NCI-H2081 treated with DMSO at 0.1 percent for 48 hours (cell line): ENCODE measurements around the gene FYCO1.
A peak's percentile ranks its signal among the peaks of the same experiment; 100 is the strongest.

Experiments used
- DNase-seq: peaks from one replicate; lab custom pipeline; 2025; lab: John Stamatoyannopoulos, UW

Gene FYCO1

GRCh38 chr3:45885979-45886705 lies 109.5 kb downstream of the FYCO1 start, which contains the start of gene CCR9:
CCR9 (plus strand) TSS chr3:45886543; CDS start chr3:45894934, 8,391 bp downstream.
- no peak for DNase-seq

- DNase-seq: no peak
Measured at GRCh38 chr3:45884368-45885201, 111.0 kb downstream of the FYCO1 start.

GRCh38 chr3:45881078-45882022 lies 114.3 kb downstream of the FYCO1 start:
- DNase-seq: no peak

- no peak for DNase-seq
Measured at GRCh38 chr3:45880725-45881077, 114.9 kb downstream of the FYCO1 start.

- DNase-seq: no peak
Measured at GRCh38 chr3:45878124-45878523, 117.5 kb downstream of the FYCO1 start.

GRCh38 chr3:45874677-45875346 lies 120.8 kb downstream of the FYCO1 start:
- DNase-seq: no peak

- DNase-seq: no peak
Measured at GRCh38 chr3:45873638-45874037, 122.0 kb downstream of the FYCO1 start.

GRCh38 chr3:45873036-45873435 lies 122.6 kb downstream of the FYCO1 start:
- no peak for DNase-seq

GRCh38 chr3:45872569-45872968 lies 123.1 kb downstream of the FYCO1 start:
- no peak for DNase-seq

- no peak for DNase-seq
Measured at GRCh38 chr3:45871780-45872179, 123.8 kb downstream of the FYCO1 start.

GRCh38 chr3:45870099-45870498 lies 125.5 kb downstream of the FYCO1 start:
- DNase-seq: no peak

- no peak for DNase-seq
Measured at GRCh38 chr3:45869638-45870037, 126.0 kb downstream of the FYCO1 start.

GRCh38 chr3:45868650-45869049 lies 127.0 kb downstream of the FYCO1 start:
- no peak for DNase-seq

GRCh38 chr3:45868213-45868612 lies 127.4 kb downstream of the FYCO1 start:
- peak; percentile 3 for DNase-seq
